HG03280 (cell line): ENCODE results near the gene PRKCA.

Experiments
- ATAC-seq: cut with Tn5 transposase; IDR thresholded peaks from one replicate; pipeline ENCODE4 v1.9.1; 2021; ENCODE audit warnings: mild to moderate bottlenecking, moderate library complexity; ENCODE audit not compliant: unreplicated experiment

PRKCA gene

GRCh38 chr17:66634193-66634592 lies 331.8 kb downstream of the PRKCA start:
- ATAC-seq, result no peak

- ATAC-seq, result no peak
Measured at GRCh38 chr17:66635386-66636045, 333.1 kb downstream of the PRKCA start.

- ATAC-seq, result no peak
Measured at GRCh38 chr17:66636111-66636510, 333.7 kb downstream of the PRKCA start.

GRCh38 chr17:66637491-66637890 lies 335.1 kb downstream of the PRKCA start:
- ATAC-seq, result no peak

- no peak for ATAC-seq
Measured at GRCh38 chr17:66638707-66639479, 336.5 kb downstream of the PRKCA start.

- ATAC-seq, result no peak
Measured at GRCh38 chr17:66643815-66644710, 341.6 kb downstream of the PRKCA start.

- no peak for ATAC-seq
Measured at GRCh38 chr17:66645259-66645658, 342.8 kb downstream of the PRKCA start.

GRCh38 chr17:66647391-66647983 lies 345.1 kb downstream of the PRKCA start:
- ATAC-seq, result no peak

GRCh38 chr17:66649818-66650543 lies 347.6 kb downstream of the PRKCA start:
- ATAC-seq, result no peak

- no peak for ATAC-seq
Measured at GRCh38 chr17:66650544-66650877, 348.1 kb downstream of the PRKCA start.

GRCh38 chr17:66652840-66653507 lies 350.6 kb downstream of the PRKCA start:
- no peak for ATAC-seq

- ATAC-seq, result no peak
Measured at GRCh38 chr17:66654106-66654740, 351.8 kb downstream of the PRKCA start.

- ATAC-seq, result no peak
Measured at GRCh38 chr17:66654764-66655163, 352.4 kb downstream of the PRKCA start.

GRCh38 chr17:66655461-66655860 lies 353.0 kb downstream of the PRKCA start:
- no peak for ATAC-seq

GRCh38 chr17:66655861-66656260 lies 353.4 kb downstream of the PRKCA start:
- ATAC-seq, result no peak

- ATAC-seq, result no peak
Measured at GRCh38 chr17:66661411-66662256, 359.2 kb downstream of the PRKCA start.

- ATAC-seq, result no peak
Measured at GRCh38 chr17:66662496-66662895, 360.1 kb downstream of the PRKCA start.

- ATAC-seq, result no peak
Measured at GRCh38 chr17:66663041-66663606, 360.7 kb downstream of the PRKCA start.
